GM21390 (cell line): ENCODE measurements around the gene TCF7L1.
"Not testable (repeated sequence)": the region's sequence is repeated elsewhere in the genome, so short reads cannot be mapped to it uniquely, and the experiment has no call there.

Source experiments
- ATAC-seq: cut with Tn5 transposase; IDR thresholded peaks from one replicate; pipeline ENCODE4 v1.9.1; 2021; ENCODE audit not compliant: unreplicated experiment

Gene TCF7L1

DNA sequence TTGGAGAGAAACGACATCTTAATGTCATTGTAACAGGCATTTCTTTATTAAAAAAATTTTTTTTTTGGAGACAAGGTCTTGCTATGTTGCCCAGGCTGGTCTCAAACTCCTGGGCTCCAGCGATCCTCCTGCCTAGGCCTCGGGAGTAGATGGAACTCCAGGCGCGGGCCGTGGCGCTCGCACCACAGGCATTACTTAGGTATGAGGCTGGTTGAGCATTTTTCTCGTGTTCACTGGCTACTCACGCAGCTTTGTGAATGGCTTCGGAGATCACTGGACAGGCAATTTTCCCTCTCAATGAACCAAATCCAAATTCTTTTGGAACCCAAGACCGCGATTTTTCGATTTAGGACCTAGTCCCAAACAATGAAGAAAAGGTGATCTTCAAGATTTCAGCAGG is 795 bp upstream of the TCF7L1 start:
- no peak for ATAC-seq

- ATAC-seq = no peak
These were observed 611 bp downstream of the TCF7L1 start for GRCh38 chr2:85133751-85134254.

DNA sequence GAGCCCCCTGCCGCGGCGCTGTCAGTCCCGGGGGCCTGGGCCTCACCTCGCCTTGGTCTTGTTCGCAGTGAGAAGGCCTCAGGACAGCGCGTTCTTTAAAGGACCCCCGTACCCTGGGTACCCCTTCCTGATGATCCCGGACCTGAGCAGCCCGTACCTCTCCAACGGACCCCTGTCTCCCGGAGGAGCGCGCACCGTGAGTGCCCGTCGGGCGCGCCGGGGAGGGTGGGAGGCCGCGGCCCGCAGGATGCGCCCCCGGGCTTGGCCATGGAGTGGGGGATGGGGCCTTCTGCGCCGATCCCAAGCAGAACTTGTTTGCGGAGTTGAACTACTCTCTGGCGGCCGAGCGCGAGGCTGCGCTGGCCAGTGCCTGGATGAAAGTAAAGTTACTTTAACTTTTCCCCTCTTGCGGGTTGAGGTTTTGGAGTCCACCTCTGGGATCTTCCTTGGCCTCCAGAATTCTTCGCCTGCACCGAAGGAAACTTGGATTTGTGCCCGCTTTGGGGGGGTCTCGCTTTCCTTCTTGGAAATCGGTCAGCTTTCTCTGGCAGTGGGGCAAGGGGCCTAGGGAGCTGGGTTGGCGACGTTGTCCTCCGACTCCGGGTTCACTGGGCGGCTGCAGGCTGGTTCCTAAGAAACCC is 1.2 kb downstream of the TCF7L1 start:
- ATAC-seq = no peak

DNA sequence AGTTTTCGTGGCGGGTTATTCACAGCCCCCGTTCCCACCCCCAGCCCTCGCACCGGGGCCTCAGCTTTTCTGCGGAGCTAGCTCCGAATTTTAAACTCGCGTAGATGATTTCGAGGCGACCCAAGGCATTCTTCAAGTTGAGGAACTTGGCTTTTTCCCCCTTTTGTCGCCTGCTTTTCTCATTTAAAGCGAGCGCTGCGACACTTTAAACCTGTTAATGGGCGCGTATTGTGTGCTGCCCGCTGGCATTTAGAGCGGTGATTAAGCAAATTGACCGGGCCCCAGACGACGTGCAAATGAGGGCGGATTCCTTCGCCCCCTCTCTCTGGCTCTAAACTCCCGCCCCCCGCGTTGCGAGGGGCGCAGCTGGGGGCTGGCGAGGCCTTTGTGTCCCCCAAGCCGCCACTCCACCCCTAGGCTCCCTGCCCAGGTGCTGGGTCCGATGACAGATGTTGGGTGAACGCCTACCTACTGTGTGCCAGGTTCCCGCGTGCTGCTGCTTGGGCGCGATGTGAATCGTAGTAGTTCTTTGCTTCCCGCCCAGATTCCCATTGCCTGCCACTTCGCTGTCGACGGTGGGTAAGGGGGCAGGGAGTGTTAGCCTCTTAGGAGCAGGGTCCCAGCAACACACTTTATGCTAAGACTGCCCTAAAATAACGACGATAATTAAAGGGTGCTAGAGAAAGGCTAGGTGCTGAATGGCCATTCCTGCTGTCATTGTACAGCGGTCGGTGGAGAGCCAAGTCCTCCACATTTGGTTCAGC is 1.9 kb downstream of the TCF7L1 start:
- no peak for ATAC-seq

GRCh38 chr2:85135660-85135914 is 2.4 kb downstream of the TCF7L1 start:
- ATAC-seq = no peak

DNA sequence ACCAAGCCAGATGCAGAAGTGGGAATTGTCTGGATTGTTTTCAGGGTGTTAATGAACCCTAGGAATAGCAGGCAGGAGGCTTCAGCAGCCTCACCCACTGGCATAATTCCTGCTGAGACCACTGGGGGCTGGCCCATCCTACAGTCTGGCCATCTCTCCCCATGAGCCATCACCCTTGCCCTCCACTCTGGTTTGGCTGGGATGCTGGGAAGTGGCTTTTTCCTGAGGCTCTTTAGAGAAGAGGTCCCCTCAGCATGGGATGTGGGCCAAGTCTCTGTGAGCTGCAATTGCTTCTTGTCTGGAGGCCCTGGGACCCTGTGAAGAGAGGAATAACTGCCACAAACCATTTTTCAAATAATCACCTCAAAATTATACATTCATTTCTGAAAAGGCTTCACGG is 4.0 kb downstream of the TCF7L1 start:
- no peak for ATAC-seq

GRCh38 chr2:85143463-85144082 is 10.4 kb downstream of the TCF7L1 start:
- ATAC-seq = no peak

GRCh38 chr2:85145116-85145820 is 12.1 kb downstream of the TCF7L1 start:
- ATAC-seq = no peak

GRCh38 chr2:85148190-85148589 is 15.0 kb downstream of the TCF7L1 start:
- no peak for ATAC-seq

DNA sequence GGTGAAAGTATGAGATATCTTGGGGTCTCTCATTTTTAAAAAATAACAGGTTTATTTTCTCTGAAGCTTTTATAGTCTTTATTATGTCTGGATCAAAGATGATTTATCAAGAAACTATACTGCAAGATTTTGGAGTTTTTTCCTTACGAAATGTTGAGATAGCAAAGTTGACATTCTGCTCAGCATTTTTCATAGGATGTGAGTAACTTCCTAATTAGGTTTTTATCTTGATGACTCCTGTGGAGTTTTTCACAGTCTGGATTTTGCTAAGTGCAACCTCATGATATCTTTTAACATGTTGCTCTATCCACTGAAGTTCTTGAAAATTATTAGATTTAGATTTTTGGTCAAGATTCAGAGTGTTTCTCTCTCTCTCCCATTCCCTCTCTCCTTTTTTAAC is 17.8 kb downstream of the TCF7L1 start:
- no peak for ATAC-seq

DNA sequence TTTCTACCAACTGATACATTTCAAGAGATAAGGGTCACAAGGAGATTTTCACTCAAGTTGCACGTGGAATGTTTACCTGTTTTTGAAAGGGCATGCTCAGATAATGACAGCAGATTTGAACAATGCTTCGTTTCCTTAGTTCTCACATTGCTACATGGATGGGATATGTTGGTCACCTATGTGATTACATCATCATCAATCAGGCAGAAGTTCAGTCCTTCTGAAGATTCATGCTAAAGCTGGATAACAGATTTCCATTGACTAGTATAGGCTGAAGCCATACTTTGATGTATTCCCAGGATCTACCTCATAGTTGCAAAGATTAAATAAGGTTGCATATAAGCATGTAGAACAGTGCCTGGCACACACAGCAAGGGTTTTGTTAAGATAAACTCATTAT is 19.7 kb downstream of the TCF7L1 start:
- no peak for ATAC-seq

GRCh38 chr2:85154048-85154753 is 21.0 kb downstream of the TCF7L1 start:
- ATAC-seq = no peak

DNA sequence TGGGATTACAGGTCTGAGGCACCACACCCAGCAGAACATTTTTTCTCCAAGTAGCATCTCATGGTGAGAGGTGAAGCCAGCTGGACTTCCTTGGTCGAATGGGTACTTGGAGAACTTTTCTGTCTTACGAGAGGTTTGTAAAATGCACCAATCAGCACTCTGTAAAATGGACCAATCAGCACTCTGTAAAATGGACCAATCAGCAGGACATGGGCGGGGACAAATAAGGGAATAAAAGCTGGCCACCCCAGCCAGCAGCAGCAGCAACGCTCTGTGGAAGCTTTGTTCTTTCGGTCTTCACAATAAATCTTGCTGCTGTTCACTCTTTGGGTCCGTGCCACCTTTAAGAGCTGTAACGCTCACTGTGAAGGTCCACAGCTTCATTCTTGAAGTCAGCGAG is 21.9 kb downstream of the TCF7L1 start:
- ATAC-seq = not testable (repeated sequence)

- no peak for ATAC-seq
These were observed 23.0 kb downstream of the TCF7L1 start for GRCh38 chr2:85156153-85156552.

DNA sequence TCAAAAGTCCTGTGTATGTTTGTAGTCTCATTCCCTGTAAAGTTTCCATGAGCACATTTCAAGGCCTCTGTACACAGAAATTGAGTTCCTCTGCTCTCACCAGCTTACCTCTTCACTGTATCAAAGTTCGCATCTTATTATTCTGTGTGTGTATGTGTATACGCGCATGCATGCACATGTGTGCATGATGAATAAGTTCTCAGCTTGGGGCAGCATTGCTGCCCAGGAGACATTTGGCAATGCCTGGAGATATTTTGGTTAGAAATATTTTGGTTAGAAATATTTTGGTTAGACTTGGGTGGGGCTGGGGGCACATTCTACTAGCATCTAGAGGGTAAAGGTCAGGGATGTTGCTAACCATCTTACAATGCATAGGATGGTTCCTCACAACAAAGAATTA is 23.4 kb downstream of the TCF7L1 start:
- no peak for ATAC-seq

DNA sequence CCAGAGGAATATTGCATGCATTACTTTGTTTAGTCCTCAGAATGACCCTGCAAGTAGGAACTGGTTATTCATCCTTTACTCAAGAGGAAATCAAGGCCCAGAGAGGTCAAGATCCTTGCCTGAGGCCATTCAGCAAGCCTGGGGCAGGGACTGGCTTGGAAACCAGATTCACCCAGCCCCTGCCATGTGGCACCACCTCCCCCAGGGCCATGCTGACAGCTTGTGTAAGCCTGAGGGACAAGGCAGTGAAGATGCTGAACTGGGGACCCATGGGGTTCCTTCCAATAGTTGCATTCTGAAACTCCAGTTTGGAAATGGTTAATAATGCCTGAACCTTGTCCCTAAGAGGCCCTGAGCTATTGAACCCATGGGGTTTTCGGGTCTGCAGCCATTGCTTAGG is 24.2 kb downstream of the TCF7L1 start:
- no peak for ATAC-seq

GRCh38 chr2:85158559-85159273 is 25.5 kb downstream of the TCF7L1 start:
- ATAC-seq = no peak

GRCh38 chr2:85159589-85159988 is 26.4 kb downstream of the TCF7L1 start:
- no peak for ATAC-seq

DNA sequence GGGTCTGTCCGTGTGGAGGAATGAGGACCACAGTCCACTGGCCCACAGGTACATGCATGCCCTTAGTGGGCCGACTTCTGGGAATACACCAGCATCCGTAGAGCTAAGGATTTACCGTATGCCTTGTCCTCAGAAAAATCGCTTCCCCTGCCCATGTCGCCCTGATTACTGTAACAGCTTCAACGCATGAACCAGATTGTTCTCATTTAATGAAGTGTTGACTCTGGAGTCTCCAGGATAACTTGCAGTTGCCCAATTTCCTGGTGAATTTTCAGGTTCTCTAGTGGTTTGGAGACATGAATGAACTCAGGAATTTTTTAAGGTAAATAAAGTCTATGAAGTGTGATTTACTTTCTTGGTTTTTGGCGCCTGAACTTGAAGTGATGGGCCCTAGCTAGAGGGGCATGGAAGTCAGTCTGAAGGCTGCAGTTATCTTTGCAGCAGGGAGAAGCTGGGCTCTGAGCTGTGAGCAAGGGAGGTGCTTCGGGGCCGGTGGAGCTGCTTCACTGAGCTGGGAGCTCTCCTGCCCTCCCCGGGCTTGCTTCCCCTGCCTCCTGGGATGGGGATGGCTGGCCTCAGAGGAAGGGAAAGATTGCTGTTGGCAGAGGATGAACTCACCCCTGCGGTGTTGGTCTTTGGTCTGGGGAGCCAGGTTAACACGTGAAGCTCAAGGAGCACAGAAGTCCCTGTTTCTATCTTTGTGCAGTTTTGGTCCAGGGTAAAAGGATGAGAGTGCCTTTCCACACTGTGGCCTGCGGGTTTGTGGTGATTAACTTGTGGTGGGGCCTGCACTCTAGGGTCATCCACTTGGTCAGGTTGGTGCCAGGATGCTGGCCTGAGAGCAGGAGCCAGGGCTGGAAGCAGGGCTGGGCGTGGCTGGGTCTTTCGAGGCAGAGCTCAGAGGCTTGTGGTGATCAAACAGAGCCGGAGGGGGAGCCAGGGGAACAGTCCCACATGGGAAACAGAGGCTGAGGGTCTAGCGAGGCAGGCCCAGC is 28.1 kb downstream of the TCF7L1 start:
- no peak for ATAC-seq
